IMR-90 (cell line): Measurements from ENCODE around the gene HCRTR1.

Source experiments
- BHLHE40 ChIP-seq: fragments of 150-350 bp; IDR thresholded peaks from 2 replicates; pipeline ENCODE4 v1.6.1; 2016; ENCODE audit warnings: mild to moderate bottlenecking, low read depth, low read length
- CHD1 ChIP-seq: IDR thresholded peaks from 2 replicates; pipeline ENCODE4 v1.6.1; 2012; ENCODE audit warnings: low read depth, low read length, improper control_type of control experiment
- MAZ ChIP-seq: IDR thresholded peaks from 2 replicates; pipeline ENCODE4 v1.6.1; 2012; ENCODE audit warnings: low read depth, mild to moderate bottlenecking, low read length, improper control_type of control experiment, moderate library complexity, borderline replicate concordance
- POLR2A ChIP-seq: IDR thresholded peaks from 2 replicates; pipeline ENCODE4 v1.6.1; 2012; ENCODE audit warnings: mild to moderate bottlenecking, low read depth, low read length
- RAD21 ChIP-seq: IDR thresholded peaks from 2 replicates; pipeline ENCODE4 v1.6.1; 2012; ENCODE audit warnings: low read length, improper control_type of control experiment
- SMC3 ChIP-seq: fragments of 150-350 bp; IDR thresholded peaks from 2 replicates; pipeline ENCODE4 v1.6.1; 2016; ENCODE audit warnings: low read depth, mild to moderate bottlenecking, antibody characterized with exemption, low read length, moderate library complexity
- TF ChIP-seq, protein P1 (sequence below): conservative IDR thresholded peaks from 2 replicates; pipeline ENCODE4 v1.5.1; 2012; ENCODE audit warnings: mild to moderate bottlenecking, low read depth, low read length, improper control_type of control experiment
- TF ChIP-seq, protein P2 (sequence below): fragments of 150-350 bp; IDR thresholded peaks from 2 replicates; pipeline ENCODE4 v1.6.1; 2016; ENCODE audit warnings: low read depth, mild to moderate bottlenecking, low read length, moderate library complexity, borderline replicate concordance

DNA sequence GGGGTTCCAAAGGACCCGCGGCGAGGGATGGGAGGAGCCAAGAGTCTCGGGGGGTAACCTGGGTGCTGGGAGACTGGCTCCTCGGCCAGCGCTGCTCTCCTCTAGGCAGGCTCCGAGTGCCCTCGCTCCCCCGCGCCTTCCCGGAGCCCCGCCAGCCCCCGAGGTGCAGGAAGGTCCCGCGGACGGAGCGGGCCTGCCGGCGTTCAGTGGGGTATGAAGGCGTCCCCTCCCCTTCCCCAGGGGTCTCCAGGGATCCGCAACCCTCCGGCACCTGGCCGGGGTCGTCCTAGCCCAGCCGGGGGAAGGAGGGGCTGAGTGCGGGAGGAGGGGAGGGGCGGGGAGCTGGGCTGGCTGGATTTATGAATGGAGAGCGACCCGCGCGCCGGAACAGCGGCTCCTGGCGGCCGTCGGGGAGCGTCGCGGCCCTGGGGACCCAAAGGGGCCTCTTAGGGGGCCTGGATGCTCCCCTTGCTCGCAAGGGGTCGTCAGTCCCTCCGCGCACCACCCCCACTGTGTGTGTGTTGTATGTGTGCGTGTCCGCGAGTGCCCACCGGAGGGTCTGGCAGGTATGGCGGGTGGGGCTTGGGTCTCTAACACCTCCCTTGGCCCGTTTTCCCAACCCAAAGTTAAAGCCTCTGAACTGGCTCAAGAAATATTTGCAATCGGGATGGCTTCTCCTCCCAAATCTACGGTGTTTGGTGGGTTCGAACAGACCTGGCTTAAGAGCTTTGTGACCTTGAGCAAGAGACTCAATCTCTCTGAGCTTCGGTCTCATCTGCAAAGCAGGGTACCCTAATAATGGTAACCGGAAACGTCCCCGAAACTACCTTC lies 642 bp downstream of the HCRTR1 start:
- TF ChIP-seq, protein P1, sequence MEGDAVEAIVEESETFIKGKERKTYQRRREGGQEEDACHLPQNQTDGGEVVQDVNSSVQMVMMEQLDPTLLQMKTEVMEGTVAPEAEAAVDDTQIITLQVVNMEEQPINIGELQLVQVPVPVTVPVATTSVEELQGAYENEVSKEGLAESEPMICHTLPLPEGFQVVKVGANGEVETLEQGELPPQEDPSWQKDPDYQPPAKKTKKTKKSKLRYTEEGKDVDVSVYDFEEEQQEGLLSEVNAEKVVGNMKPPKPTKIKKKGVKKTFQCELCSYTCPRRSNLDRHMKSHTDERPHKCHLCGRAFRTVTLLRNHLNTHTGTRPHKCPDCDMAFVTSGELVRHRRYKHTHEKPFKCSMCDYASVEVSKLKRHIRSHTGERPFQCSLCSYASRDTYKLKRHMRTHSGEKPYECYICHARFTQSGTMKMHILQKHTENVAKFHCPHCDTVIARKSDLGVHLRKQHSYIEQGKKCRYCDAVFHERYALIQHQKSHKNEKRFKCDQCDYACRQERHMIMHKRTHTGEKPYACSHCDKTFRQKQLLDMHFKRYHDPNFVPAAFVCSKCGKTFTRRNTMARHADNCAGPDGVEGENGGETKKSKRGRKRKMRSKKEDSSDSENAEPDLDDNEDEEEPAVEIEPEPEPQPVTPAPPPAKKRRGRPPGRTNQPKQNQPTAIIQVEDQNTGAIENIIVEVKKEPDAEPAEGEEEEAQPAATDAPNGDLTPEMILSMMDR, result peak; percentile 70
- TF ChIP-seq, protein P2, sequence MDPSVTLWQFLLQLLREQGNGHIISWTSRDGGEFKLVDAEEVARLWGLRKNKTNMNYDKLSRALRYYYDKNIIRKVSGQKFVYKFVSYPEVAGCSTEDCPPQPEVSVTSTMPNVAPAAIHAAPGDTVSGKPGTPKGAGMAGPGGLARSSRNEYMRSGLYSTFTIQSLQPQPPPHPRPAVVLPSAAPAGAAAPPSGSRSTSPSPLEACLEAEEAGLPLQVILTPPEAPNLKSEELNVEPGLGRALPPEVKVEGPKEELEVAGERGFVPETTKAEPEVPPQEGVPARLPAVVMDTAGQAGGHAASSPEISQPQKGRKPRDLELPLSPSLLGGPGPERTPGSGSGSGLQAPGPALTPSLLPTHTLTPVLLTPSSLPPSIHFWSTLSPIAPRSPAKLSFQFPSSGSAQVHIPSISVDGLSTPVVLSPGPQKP, result no peak
- TF ChIP-seq SMC3 (peak; percentile 63), BHLHE40 (no peak), RAD21 (peak; percentile 42), CHD1 (no peak), MAZ (peak; percentile 53; the same call in 1 of the 2 replicates), POLR2A (no peak)
